Measurements from ENCODE around the gene LCK. TPM values are rescaled to one million over a fixed set of nuclear protein-coding genes. Genes with fewer than 3 reads are reported as not detected.

Gene LCK
- total and polyA plus RNA-seq, 7 donors, result 0.36 to 37.3 (median 0.87) TPM; not detected in 1

- intact Hi-C loops (cut with DNase I), result no loop called here
- peak overlapping the region; percentile 75 to 91 (median 80) for H3K27ac ChIP-seq
- no peak overlapping the region for H3K4me3 ChIP-seq
- H3K36me3 ChIP-seq, result peaks cover 0 to 5% (median 0%) of the 10 kb centered on the region in 4 donors
- no peaks in the 10 kb centered on the region for H3K27me3 ChIP-seq
- 25 to 60% methylated on average over 4 of the region's 4 CpGs for WGBS, 2 donors
- H3K9me3 ChIP-seq, result no peaks in the 10 kb centered on the region
- no peak for DNase-seq
- peaks cover 0 to 32% (median 18%) of the 10 kb centered on the region in 4 donors for H3K4me1 ChIP-seq
- TF ChIP-seq POLR2AphosphoS5 (IDR thresholded peaks at IDR 0.05) (no peak), POLR2A (IDR thresholded peaks at IDR 0.05) (no peak), CTCF (IDR thresholded peaks at IDR 0.05) (no peak), EP300 (IDR thresholded peaks at IDR 0.05) (no peak)
Observed at GRCh38 chr1:32239337-32239736, 11.7 kb upstream of the LCK start.

DNA sequence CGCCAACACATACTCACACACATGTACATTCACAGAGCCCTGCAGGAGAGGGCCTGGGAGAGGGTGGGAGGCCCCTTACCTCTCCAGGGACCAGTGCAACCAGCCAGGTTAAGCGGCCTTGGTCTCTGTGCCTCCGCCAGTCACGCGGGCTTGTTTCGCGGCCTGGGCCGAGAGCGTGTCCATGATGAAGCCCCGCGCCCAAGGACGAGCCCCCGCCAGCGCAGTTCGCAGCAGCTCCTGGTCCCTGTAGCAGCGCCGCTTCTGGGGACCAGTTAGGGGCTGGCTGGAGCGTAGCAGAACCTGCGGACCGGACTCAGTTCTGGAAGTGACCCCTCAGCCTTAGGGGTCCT, 11.3 kb upstream of the LCK start:
- Histone ChIP-seq H3K36me3 (peaks cover 0 to under 1% (median 0%) of the 10 kb centered on the region in 4 donors), H3K4me1 (peaks cover 0 to 32% (median 18%) of the 10 kb centered on the region in 4 donors), H3K4me3 (peak overlapping the region; percentile 57 to 64 (median 63)), H3K9me3 (no peaks in the 10 kb centered on the region), H3K27me3 (no peaks in the 10 kb centered on the region), H3K27ac (peak overlapping the region; percentile 75 to 91 (median 80))
- TF ChIP-seq POLR2A (IDR thresholded peaks at IDR 0.05) (no peak), POLR2AphosphoS5 (IDR thresholded peaks at IDR 0.05) (no peak), EP300 (IDR thresholded peaks at IDR 0.05) (no peak), CTCF (IDR thresholded peaks at IDR 0.05) (no peak)
- peak; percentile 65 for DNase-seq
- intact Hi-C loops (cut with DNase I), result loop anchor here (1.0 kb wide), 1 partner anchor 17 kb away; the partner anchor contains the start of genes EIF3I and TMEM234
- WGBS, 2 donors, result 49 to 77% methylated on average over 20 of the region's 20 CpGs

GRCh38 chr1:32240140-32240951, 10.7 kb upstream of the LCK start:
- intact Hi-C loops (cut with DNase I), result loop anchor here (1.0 kb wide), 1 partner anchor 18 kb away; the partner anchor contains the start of genes EIF3I and TMEM234
- DNase-seq, result peak; percentile 91
- no peaks in the 10 kb centered on the region for H3K27me3 ChIP-seq
- TF ChIP-seq EP300 (IDR thresholded peaks at IDR 0.05) (no peak), CTCF (IDR thresholded peaks at IDR 0.05) (peak in 2 of 4 experiments; percentile 9 to 24), POLR2A (IDR thresholded peaks at IDR 0.05) (peak in 1 of 2 donors; percentile 15), POLR2AphosphoS5 (IDR thresholded peaks at IDR 0.05) (peak; percentile 49 to 76 (median 62))
- H3K36me3 ChIP-seq, result no peaks in the 10 kb centered on the region
- H3K27ac ChIP-seq, result peak overlapping the region; percentile 75 to 91 (median 80)
- WGBS, 2 donors, result 3 to 5% methylated on average over 62 of the region's 62 CpGs
- H3K4me1 ChIP-seq, result peaks cover 0 to 32% (median 18%) of the 10 kb centered on the region in 4 donors
- H3K9me3 ChIP-seq, result no peaks in the 10 kb centered on the region
- H3K4me3 ChIP-seq, result peak overlapping the region; percentile 57 to 64 (median 63)

DNA sequence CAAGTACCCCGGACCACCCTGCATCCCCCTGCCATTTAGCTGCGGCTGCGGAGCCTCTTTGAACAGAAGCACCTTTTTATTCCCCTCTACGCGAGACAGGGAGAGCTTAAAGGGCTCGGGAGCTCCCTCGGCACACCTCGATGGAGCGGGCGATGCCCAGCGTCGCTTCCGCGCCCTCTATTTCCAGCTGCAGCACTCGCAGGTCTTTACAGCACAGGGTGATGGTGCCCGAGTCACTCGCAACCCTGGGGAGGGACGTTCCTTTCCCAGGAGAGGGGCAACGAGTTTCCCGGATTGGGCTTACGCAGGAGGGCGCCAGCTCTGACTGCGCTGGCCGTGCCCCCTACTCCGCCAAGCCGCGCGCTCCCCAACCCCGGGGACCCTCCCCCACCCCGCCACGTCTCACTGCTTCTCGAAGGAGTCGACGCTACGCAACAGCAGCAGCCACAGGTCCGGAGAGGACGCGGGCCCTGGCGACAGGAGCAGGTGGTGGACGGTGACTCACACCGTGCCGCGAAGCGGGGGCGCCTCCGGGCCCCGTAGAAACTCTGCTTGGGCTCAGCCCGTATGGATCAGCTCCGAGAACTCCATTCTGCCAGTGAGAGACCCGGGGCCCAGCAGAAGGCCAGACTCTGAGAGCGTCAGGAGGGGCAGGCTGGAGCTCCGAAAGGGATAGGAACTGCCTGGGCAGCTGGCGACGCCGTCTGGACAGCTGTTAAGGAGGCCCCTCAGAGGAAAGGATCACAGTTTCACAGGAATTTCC, 9.9 kb upstream of the LCK start:
- 1 to 2% methylated on average over 55 of the region's 55 CpGs for WGBS, 2 donors
- Histone ChIP-seq H3K4me1 (peaks cover 0 to 32% (median 18%) of the 10 kb centered on the region in 4 donors), H3K36me3 (no peaks in the 10 kb centered on the region), H3K9me3 (no peaks in the 10 kb centered on the region), H3K4me3 (peak overlapping the region; percentile 57 to 64 (median 63)), H3K27ac (peak overlapping the region; percentile 75 to 91 (median 80)), H3K27me3 (no peaks in the 10 kb centered on the region)
- peak; percentile 84 for DNase-seq
- TF ChIP-seq CTCF (IDR thresholded peaks at IDR 0.05) (no peak), POLR2AphosphoS5 (IDR thresholded peaks at IDR 0.05) (peak in 1 of 4 donors; percentile 17), EP300 (IDR thresholded peaks at IDR 0.05) (no peak), POLR2A (IDR thresholded peaks at IDR 0.05) (no peak)
- intact Hi-C loops (cut with DNase I), result loop anchor here (1.0 kb wide), 1 partner anchor 51 kb away; the partner anchor contains the start of gene HDAC1
